Heart left ventricle (tissue), 16 donors: ENCODE data around the gene DNHD1. TPM values are rescaled to one million over a fixed set of nuclear protein-coding genes. Genes with fewer than 3 reads are reported as not detected.

Experiments used
- ATAC-seq, 4 donors: fragments of 200-7000 bp; cut with Tn5 transposase; one replicate each; pipeline ENCODE4 v1.9.1; 2020 to 2022; ENCODE audit warnings: moderate library complexity in 4 of 4, mild to moderate bottlenecking in 3 of 4, moderate number of reproducible peaks in 1 of 4
- DNase-seq, 5 donors: peaks; one replicate each; pipeline ENCODE4 v3.0.0-alpha.2; 2020
- H3K27ac ChIP-seq, 12 donors: fragments of 200-600 bp; sonication (generic) in 4 of 12; one replicate each; pipeline versions ENCODE4 v1.5.0 to v1.8.0; 2016 to 2022; ENCODE audit warnings: mild to moderate bottlenecking in 2 of 12
- H3K27me3 ChIP-seq, 9 donors: fragments of 200-600 bp; sonication (generic) in 2 of 9; one replicate each; pipeline versions ENCODE4 v1.5.1 to v1.8.0; 2016 to 2022; ENCODE audit warnings: mild to moderate bottlenecking in 3 of 9
- H3K36me3 ChIP-seq, 9 donors: fragments of 200-600 bp; sonication (generic) in 2 of 9; one replicate each; pipeline versions ENCODE4 v1.5.0 to v1.8.0; 2018 to 2022; ENCODE audit warnings: mild to moderate bottlenecking in 2 of 9
- H3K4me1 ChIP-seq, 12 donors: fragments of 200-600 bp; sonication (generic) in 4 of 12; one replicate each; pipeline versions ENCODE4 v1.5.0 to v1.8.0; 2016 to 2022; ENCODE audit warnings: mild to moderate bottlenecking in 3 of 12
- H3K4me3 ChIP-seq, 12 donors: fragments of 200-600 bp; sonication (generic) in 4 of 12; one replicate each; pipeline versions ENCODE4 v1.5.0 to v1.8.0; 2017 to 2022; ENCODE audit warnings: mild to moderate bottlenecking in 9 of 12, moderate library complexity in 4 of 12
- H3K9me3 ChIP-seq, 12 donors: fragments of 200-600 bp; sonication (generic) in 4 of 12; one replicate each; pipeline versions ENCODE4 v1.5.0 to v1.8.0; 2016 to 2022; ENCODE audit warnings: mild to moderate bottlenecking in 1 of 12
- POLR2A ChIP-seq, 2 donors: fragments of 450-650 bp; IDR thresholded peaks; one replicate each; pipeline ENCODE4 v1.6.1; 2017; ENCODE audit warnings: antibody characterized with exemption in 2 of 2, mild to moderate bottlenecking in 2 of 2, moderate library complexity in 2 of 2
- WGBS, 4 donors: extraction: QIAGEN DNeasy Blood & Tissue Kit in 2 of 4; methylation state at CpG; one replicate each; pipeline versions ENCODE4 v1.1.5 to v1.1.7; 2013 to 2018; 5-methylcytosine and 5-hydroxymethylcytosine counted together
- intact Hi-C, 10 donors: fragments of 100-400 bp; cut with DNase I; formaldehyde crosslinking; loops; one replicate each; pipeline versions ENCODE4 v1.11.1 to v1.14.2; 2022
- polyA plus RNA-seq, 2 donors: library from polyadenylated mRNA; stranded (reverse); fragments of 200-250 nt; gene quantifications; one replicate each; pipeline ENCODE4 v1.2.3, GENCODE V29; 2013
- total RNA-seq, 9 donors: library from RNA; depleted of rRNA in 2 of 9; stranded (reverse); fragments of >200 nt in 2 of 9; fragmentation: NEBNext Ultra II Directional in 3 of 9; extraction: Animal tissue kit (Norgen Biotek cat#: 25700) in 3 of 9; gene quantifications; one replicate each; pipeline versions ENCODE4 v1.1.0 to v1.2.4, GENCODE V29; 2016 to 2023
- TF ChIP-seq, protein P1 (sequence below), 12 donors: fragments of 200-600 bp; sonication (generic) in 4 of 12; IDR thresholded peaks; one replicate each; pipeline versions ENCODE4 v1.5.0 to v1.8.0; 2018 to 2022; ENCODE audit warnings: antibody characterized with exemption in 12 of 12, mild to moderate bottlenecking in 5 of 12
- donor health status: ischemic (EF 13 %, LVEDD 7.1; RV severe dilation, severe dysfunction).
- donor health status: healthy with polysubstance abuse.
- donor health status: DM: no; HTN: yes; CAD: no.
- donor health status: DM: no; HTN: no; CAD: no.
- donor health status: ischemic (EF 25% LVEDD 6.9; RV normal size, moderate dysfunction).
- donor health status: ischemic (EF 25% LVEDD 5.7; RV mildly dilated, moderate dysfunction).
- donor health status: healthy.
- donor health status: DM: yes; HTN: yes; CAD: no.
- donor health status: ischemic (EF 35%, LVEDD 5.7; RV mildly dilated, moderate dysfunction).
- donor health status: nonischemic (EF 11% LVEDD 7.7; RV severe dilation, severe dysfunction).
- donor health status: DM: yes; HTN: yes; CAD: no.
- donor health status: PGD.
- donor health status: ischemic (EF 29% LVEDD 5.4; RV normal size, mild dysfunction).
- donor health status: nonischemic (EF 23%, LVEDD 6.1; RV moderate dilation, normal function).

The DNHD1 gene
- total and polyA plus RNA-seq, 11 donors: 2.2 to 9.4 (median 5.4) TPM

GRCh38 chr11:6481012-6481923, 15.8 kb upstream of the DNHD1 start, which contains the start of the genes ARFIP2 and TIMM10B:
ARFIP2 (minus strand) TSS chr11:6481331; CDS start chr11:6480421, 910 bp downstream.
TIMM10B (plus strand) TSS chr11:6481501; CDS start chr11:6481517, 16 bp downstream.
- peak; percentile 98 to 99 (median 98) for ATAC-seq
- H3K36me3 ChIP-seq: peaks cover 0 to 71% (median 62%) of the 10 kb centered on the region in 9 donors
- H3K4me3 ChIP-seq: peak within 1 kb of the TSS; percentile 54 to 93 (median 80)
- peaks cover 3 to 37% (median 25%) of the 10 kb centered on the region in 12 donors for H3K4me1 ChIP-seq
- intact Hi-C loops: loop anchor here in 2 of 10 donors (5.0 to 10.0 kb wide), 2 partner anchors 64 to 96 kb away; partner anchors contain the start of gene APBB1 (in 1 of the 2)
- WGBS, 4 donors: 0 to 1% (median 0%) methylated on average over 32 to 66 of the region's 66 CpGs
- TF ChIP-seq, protein P1, sequence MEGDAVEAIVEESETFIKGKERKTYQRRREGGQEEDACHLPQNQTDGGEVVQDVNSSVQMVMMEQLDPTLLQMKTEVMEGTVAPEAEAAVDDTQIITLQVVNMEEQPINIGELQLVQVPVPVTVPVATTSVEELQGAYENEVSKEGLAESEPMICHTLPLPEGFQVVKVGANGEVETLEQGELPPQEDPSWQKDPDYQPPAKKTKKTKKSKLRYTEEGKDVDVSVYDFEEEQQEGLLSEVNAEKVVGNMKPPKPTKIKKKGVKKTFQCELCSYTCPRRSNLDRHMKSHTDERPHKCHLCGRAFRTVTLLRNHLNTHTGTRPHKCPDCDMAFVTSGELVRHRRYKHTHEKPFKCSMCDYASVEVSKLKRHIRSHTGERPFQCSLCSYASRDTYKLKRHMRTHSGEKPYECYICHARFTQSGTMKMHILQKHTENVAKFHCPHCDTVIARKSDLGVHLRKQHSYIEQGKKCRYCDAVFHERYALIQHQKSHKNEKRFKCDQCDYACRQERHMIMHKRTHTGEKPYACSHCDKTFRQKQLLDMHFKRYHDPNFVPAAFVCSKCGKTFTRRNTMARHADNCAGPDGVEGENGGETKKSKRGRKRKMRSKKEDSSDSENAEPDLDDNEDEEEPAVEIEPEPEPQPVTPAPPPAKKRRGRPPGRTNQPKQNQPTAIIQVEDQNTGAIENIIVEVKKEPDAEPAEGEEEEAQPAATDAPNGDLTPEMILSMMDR (IDR thresholded peaks at IDR 0.05): no peak
- peak; percentile 70 to 88 for TF ChIP-seq POLR2A (IDR thresholded peaks at IDR 0.05)
- peak; percentile 99 for DNase-seq
- H3K27me3 ChIP-seq: no peaks in the 10 kb centered on the region
- H3K9me3 ChIP-seq: no peaks in the 10 kb centered on the region
- H3K27ac ChIP-seq: peak within 1 kb of the TSS; percentile 37 to 96 (median 90)

DNA sequence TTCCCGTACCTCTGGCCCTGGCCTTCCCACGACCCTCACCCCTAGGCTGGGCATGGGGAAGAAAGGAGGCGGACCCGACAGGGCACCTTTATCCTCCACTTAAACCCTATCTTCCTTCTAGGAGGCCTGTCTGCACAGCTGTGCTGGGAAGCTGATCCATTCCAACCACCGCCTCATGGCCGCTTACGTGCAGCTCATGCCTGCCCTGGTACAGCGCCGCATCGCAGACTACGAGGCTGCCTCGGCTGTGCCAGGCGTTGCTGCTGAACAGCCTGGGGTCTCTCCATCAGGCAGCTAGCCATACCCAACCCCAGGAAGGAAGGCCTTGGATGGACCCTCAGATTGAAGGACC, 15.2 kb upstream of the DNHD1 start:
- ATAC-seq: peak in 2 of 4 donors; percentile 5
- Histone ChIP-seq H3K4me3 (peak overlapping the region; percentile 54 to 93 (median 80)), H3K9me3 (no peaks in the 10 kb centered on the region), H3K36me3 (peaks cover 0 to 72% (median 65%) of the 10 kb centered on the region in 9 donors), H3K4me1 (peaks cover 3 to 37% (median 25%) of the 10 kb centered on the region in 12 donors), H3K27me3 (no peaks in the 10 kb centered on the region), H3K27ac (peak overlapping the region; percentile 19 to 96 (median 90))
- intact Hi-C loops: loop anchor here in 2 of 10 donors (5.0 to 10.0 kb wide), 2 partner anchors 65 to 97 kb away; partner anchors contain the start of gene APBB1 (in 1 of the 2)
- peak in 2 of 5 donors; percentile 31 to 66 for DNase-seq
- 0 to 5% (median 4%) methylated on average over 4 to 13 of the region's 13 CpGs for WGBS, 4 donors
- no peak for TF ChIP-seq POLR2A (IDR thresholded peaks at IDR 0.05)
- TF ChIP-seq, protein P1 (IDR thresholded peaks at IDR 0.05): no peak

GRCh38 chr11:6482441-6482840, 14.6 kb upstream of the DNHD1 start:
- Histone ChIP-seq H3K4me1 (peaks cover 3 to 37% (median 25%) of the 10 kb centered on the region in 12 donors), H3K4me3 (peak overlapping the region in 11 of 12 donors; percentile 54 to 93 (median 80)), H3K27ac (peak overlapping the region in 5 of 12 donors; percentile 84 to 96 (median 90)), H3K27me3 (no peaks in the 10 kb centered on the region), H3K36me3 (peaks cover 0 to 72% (median 65%) of the 10 kb centered on the region in 9 donors), H3K9me3 (no peaks in the 10 kb centered on the region)
- WGBS, 4 donors: 78 to 82% (median 80%) methylated on average over 4 of the region's 4 CpGs
- DNase-seq (no peak), ATAC-seq (no peak)
- TF ChIP-seq POLR2A (IDR thresholded peaks at IDR 0.05): no peak
- TF ChIP-seq, protein P1 (IDR thresholded peaks at IDR 0.05): no peak
- intact Hi-C loops: loop anchor here in 2 of 10 donors (5.0 to 10.0 kb wide), 2 partner anchors 65 to 98 kb away; partner anchors contain the start of gene APBB1 (in 1 of the 2)
